HuH-7 (cell line): Measurements from ENCODE around the gene PTPRN2.

ENCODE experiments used
- DNase-seq: peaks from one replicate; pipeline ENCODE4 v3.0.0; 2011; ENCODE audit warnings: low spot score

Gene PTPRN2

GRCh38 chr7:158252081-158252836 lies 335.4 kb downstream of the PTPRN2 start:
- no peak for DNase-seq

DNA sequence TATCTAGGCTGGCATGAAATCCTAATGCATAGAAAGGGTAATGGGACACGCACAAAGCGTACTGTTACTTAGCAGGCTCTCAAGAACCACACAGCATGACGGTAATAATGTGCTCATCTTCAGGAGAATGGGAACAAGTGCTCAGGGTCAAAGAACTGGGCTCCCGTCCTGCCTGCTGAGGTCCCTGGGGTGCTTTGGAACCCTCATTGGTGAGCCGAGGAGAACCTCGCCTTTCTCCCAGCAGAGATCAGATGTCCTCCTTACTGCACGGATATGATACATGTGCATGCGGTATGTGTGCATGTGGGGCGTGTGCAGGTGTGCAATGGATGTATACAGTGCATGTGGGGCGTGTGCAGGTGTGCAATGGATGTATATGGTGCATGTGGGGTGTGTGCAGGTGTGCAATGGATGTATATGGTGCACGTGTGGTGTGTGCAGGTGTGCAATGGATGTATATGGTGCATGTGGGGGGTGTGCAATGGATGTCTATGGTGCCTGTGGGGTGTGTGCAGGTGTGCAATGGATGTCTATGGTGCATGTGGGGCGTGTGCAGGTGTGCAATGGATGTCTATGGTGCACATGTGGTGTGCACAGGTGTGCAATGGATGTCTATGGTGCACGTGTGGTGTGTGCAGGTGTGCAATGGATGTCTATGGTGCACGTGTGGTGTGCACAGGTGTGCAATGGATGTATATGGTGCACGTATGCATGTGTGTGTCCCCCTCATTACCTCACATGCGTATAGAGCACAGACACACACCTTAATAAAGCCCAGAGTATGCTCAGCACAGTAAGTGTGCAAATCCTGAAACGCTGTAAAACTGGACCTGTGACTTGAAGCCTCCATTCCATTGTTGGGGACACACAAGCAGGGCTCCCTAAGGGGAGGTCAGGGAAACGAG lies 336.3 kb downstream of the PTPRN2 start:
- DNase-seq = no peak

- DNase-seq = no peak
These were observed 337.9 kb downstream of the PTPRN2 start for GRCh38 chr7:158249692-158250091.

DNA sequence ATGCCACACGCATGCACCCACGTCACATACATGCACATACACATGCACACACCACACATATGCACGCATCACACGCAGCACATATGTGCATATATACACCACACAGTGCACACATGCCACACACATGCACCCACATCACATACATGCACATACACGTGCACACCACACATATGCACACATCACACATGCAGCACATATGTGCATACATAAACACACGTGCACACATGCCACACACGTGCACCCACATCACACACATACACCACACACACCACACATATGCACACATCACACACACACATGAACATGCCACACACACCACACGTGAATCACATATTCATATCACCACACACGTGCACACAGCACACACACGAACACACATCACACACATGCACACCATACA lies 338.8 kb downstream of the PTPRN2 start:
- no peak for DNase-seq

DNA sequence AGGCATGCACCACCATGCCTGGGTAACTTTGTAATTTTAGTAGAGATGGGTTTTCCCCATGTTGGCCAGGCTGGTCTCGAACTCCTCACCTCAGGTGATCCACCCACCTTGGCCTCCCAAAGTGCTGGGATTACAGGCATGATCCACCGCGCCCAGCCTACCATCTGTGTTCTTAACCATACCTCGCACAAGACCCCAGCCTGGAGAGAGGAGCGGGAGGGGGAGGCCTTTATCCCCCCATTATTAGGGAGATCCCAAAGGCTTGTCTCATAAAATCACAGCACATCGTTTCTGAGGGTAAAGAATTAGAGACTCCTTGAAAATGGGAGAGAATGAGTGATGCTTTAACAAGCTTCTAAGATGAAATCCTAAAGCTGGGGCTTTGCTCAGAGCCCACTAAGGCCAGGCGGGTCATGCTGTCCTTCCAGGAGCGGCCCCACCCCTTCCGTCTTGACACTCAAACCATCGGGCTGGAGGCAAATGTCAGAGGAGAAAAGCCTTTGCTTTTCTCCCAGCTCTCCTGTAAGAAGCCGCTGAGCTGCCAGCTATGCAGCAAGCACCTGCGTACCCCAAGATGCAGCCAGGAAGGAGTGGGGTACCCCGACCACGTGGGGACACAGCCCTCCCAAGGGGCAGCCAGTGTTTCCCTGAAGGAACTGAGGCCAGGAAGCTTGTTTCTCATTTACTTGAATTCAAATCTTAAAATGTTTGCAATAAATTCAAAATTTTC lies 339.7 kb downstream of the PTPRN2 start:
- no peak for DNase-seq

DNA sequence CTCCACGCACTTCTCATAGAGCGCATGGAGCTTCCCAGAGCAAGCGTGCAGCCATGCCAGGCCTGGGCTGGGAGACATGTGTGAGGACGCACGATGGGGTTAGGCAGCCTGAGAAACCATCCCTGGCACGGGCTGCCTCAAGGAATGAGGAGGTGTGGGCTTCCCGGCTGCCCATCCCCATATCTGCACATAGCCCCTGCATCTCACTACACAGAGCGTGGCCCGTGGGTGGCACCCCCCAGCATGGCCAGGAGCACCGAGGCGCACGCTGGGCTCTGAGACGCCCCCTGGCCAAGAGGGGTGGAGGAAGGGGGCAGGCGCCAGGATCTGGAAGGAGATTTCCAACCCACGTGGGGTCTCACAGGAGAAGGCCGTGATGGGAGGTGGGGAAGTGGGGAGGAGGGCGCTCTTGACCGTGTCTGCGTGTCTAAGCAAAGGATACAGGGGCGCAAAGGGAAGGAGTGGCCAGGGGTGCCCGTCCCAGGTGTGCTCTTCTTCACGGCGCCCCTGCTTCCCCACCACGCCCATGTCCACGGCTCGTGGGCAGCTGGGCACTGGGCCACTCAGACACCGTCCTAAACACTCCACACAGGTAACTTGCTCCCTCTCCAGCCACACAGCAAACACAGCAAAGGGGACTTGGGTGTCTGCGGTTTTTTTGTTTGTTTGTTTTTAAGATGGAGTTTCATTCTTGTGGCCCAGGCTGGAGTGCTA lies 340.5 kb downstream of the PTPRN2 start:
- DNase-seq = no peak

DNA sequence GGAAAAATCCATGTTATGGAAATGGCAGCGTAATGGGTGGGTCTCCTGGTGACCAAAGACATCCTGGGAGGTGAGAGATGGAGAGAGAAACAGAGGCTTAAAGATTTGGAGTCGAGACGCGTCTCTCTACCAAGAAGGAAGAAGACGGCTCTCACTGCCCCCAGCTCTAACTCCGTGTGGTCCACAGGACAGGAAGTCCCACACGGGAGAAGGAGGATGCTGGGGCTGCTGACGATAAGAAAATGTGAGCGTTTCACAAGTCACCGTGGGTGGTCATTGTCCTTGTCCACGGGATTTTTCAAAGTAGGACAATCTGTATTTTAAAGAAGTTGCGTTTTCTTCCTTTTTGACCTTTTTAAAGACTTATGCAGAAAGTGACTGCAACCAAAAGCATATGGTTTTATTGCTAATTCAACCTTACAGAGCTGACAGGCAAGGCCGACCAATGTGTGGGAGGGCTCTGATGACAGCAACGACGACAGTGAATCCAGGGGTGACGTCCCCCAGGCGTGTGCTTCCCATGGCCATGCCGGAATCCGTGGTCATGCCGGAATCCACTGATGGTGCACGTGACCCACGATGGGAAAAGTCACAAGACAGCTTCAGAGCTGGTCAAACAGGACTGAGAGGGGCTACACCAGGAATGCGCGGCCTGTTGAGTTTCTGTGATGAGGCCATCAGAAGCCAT lies 341.2 kb downstream of the PTPRN2 start:
- peak; percentile 1 for DNase-seq

DNA sequence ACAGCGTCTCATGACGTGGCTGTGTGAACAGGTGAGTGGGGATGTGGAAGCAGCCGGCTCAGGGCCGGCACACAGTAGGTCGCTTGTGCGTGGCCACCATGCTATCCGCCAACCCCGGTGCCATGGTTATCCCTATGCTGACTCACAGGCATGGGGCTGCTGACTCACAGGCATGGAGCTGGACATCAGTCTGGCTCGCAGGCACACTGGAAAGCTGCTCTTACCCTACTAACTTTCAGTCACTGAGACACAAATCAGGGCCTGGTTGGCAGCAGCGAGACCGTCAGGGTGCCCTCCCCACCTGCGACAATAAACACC lies 341.9 kb downstream of the PTPRN2 start:
- peak; percentile 4 for DNase-seq

GRCh38 chr7:158244873-158245723 lies 342.5 kb downstream of the PTPRN2 start:
- DNase-seq = peak; percentile 2

DNA sequence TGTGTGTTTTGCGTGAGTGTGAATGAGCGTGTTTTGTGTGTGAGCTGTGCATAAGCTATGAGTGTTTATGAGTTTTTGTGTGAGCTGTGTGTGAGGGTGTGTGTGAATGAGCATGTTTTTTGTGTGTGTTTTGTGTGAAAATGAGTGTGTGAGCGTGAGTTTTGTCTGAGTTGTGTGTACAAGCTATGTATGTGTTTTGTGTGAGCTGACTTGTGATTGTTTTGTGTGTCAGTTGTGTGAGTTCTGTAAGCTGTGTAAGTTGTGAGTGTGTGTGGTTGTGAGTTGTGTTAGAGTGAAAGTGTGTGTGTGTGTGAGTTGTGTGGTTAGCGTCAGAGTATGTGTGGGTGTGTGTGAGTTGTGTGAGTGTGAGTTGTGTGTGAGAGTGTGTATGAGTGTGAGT lies 343.2 kb downstream of the PTPRN2 start:
- DNase-seq = no peak

- peak; percentile 2 for DNase-seq
These were observed 345.7 kb downstream of the PTPRN2 start for GRCh38 chr7:158241919-158242318.

DNA sequence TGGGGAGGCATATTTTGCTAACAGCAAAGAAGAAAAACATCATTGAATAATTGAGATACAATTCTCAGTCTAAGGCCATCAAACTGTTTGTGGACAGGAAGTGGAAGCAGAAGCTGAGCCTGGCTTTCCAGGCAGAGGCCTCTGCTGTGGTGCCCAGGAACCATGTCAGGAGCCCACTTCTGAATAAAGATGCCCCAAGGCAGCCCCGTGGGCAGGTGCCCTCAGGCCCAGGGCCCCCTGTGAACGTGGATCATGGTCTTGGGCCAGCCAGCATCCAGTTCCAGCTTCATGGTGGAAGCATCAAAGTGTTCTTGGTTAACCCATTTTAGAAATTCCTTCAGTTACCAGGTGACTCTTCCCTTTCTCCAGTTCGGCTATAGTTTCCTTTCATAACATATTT lies 346.8 kb downstream of the PTPRN2 start:
- no peak for DNase-seq

GRCh38 chr7:158239290-158239981 lies 348.2 kb downstream of the PTPRN2 start:
- no peak for DNase-seq

- no peak for DNase-seq
These were observed 348.9 kb downstream of the PTPRN2 start for GRCh38 chr7:158238616-158239289.

GRCh38 chr7:158237672-158238335 lies 349.8 kb downstream of the PTPRN2 start:
- no peak for DNase-seq

GRCh38 chr7:158236400-158236799 lies 351.2 kb downstream of the PTPRN2 start:
- no peak for DNase-seq

DNA sequence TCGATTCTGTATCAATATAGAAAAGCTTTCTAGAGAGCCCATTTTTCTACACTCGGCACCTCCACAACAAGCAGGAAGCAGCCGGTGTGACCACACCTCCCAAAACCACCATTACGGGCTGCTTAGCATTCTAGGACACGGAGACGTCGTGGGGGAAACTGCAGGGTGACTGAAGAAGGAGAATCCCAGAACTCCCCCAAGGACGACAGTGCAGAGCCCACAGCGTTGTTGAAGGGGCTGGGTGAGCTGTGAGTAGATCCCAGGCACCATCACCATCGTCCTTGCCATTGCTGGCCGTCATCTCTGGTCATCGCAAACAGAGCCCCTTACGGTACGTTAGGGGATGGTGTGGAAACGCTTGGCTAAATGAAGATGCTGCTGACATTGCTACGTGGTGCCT lies 351.8 kb downstream of the PTPRN2 start:
- DNase-seq = no peak

DNA sequence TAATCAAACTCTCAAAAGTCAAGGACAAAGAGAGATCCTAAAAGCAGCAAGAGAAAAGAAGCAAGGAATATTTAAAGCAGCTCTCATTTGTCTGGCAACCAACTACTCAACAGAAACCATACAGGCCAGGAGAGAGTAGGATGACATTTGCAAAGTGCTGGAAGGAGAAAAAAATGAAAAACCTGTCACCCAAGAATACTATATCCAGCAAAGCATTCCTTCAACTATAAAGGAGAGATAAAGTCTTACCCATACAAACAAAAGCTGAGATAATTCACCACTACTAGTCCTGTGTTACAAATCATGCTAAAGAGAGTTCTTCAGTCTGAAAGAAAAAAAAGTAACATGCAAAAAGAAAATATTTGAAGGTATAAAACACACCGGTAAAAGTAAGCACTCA lies 357.7 kb downstream of the PTPRN2 start:
- no peak for DNase-seq

DNA sequence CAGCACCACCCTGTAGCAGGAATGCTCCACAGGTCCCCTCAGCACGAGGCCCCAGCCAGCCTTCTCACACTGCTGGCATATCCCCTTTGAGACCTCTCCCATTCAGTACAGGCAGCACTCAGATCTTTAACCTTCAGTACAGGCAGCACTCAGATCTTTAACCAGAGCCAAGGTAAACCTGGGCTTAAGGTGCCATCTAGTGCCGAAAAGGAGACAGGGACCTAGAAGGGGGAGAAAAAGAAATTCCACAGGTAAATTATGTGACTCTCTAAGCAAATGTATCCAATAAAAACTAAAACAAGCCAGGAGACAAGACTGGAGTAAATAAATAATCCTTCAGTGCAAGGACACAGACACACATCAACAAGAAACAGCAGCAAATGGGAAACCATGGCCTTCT lies 358.6 kb downstream of the PTPRN2 start:
- no peak for DNase-seq
